CD4-positive, alpha-beta T cell treated with Interleukin-21 for 1 hour (primary cell): ENCODE results near the gene LPIN1.
"Not testable (repeated sequence)": the region's sequence is repeated elsewhere in the genome, so short reads cannot be mapped to it uniquely, and the experiment has no call there.

Experiments used
- DNase-seq: peaks from one replicate; pipeline ENCODE4 v3.0.0-alpha.2; 2020

LPIN1 gene

DNA sequence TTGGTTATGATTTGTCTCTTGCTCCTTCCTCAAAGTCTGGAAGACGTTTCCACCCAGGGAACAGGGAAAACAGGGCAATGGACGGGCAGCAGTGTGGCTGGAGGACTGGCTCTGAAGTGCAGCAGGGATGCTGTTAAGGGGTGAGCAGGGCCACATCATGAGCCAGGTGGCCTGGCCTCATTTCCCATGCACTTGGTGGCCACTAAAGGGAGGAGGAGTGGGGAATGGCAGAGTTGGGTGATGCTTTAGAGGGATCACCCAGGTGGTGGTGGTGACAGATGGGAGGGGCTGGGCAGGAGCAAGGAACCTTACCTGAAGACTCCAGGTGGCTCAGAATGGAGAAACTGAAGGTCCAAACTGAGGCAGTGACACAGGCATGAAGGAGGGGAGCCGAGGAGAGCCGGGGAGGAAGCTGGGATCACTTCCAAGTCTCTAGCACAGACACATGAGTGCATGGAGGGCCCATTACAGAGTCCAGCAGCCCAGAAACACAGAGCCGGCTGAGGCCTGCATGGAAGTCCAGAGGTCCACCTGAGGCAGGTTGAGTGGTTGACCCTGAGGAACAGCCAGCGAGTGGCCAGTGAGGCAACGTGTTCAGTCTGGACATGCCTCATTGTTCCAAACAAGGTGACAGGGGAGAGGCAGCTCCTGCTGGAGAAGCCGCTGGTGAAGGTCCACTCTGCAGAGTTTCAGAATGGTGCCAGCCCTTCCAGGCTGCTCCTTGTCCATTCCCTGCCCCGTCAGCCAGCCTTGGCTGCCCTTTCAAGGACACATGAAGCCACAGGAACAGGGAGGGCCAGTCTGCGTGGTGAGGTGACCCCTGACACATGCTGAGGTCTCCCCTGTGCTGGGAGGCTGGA lies 91.7 kb downstream of the LPIN1 start:
- no peak for DNase-seq

DNA sequence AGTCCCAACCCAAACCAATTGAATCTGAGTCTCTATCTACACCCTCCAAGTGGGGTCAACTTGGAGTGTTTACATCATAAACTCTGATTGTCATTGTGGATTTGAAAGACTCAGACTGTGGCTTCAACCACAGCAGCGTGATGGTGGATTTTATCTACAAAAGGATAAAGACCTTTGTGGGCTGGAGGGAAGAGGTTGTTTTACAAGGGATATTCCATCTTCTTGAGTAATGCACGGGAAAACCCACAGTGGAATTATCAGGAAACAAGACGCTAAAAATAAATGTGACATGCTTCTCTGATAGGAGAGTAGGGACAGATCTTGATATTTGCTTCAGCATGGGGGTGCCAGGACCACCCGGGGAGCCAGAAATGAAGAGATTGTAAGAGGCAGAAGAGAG lies 93.5 kb downstream of the LPIN1 start:
- no peak for DNase-seq

DNA sequence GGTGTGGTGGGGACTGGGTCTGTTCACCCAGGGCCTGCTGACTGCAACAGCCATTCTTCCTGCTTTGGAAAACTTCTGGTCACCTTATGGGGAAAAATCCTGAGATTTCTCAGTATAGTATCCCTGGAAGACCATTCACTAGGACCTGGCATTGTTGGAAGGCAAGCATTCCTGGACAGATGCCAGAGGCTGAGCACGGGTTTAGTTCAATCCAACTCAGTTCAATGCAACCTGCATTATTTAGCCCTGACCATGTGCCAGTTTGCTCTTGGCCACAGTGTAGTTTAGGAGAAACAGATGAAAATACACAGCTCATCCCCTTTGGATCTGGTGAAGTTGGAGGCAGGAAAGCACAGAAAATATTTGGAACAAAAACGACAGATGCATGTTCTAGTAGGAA lies 95.9 kb downstream of the LPIN1 start:
- no peak for DNase-seq

DNA sequence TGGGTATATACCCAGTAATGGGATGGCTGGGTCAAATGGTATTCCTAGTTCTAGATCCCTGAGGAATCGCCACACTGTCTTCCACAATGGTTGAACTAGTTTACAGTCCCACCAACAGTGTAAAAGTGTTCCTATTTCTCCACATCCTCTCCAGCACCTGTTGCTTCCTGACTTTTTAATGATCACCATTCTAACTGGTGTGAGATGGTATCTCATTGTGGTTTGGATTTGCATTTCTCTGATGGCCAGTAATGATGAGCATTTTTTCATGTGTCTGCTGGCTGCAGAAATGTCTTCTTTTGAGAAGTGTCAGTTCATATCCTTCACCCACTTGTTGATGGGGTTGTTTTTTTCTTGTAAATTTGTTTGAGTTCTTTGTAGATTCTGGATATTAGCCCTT lies 98.4 kb downstream of the LPIN1 start:
- not testable (repeated sequence) for DNase-seq

DNA sequence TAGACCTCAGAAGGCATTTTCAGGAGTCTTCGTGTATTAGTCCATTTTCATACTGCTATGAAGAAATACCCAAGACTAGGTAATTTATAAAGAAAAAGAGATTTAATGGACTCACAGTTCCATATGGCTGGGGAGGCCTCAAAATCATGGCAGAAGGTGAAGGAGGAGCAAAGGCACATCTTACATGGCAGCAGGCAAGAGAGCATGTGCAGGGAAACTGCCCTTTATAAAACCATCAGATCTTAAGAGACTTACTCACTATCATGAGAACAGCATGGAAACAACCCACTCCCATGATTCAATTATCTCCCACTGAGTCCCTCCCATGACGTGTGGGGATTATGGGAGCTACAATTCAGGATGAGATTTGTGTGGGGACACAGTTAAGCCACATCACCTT lies 101.5 kb downstream of the LPIN1 start:
- not testable (repeated sequence) for DNase-seq

DNA sequence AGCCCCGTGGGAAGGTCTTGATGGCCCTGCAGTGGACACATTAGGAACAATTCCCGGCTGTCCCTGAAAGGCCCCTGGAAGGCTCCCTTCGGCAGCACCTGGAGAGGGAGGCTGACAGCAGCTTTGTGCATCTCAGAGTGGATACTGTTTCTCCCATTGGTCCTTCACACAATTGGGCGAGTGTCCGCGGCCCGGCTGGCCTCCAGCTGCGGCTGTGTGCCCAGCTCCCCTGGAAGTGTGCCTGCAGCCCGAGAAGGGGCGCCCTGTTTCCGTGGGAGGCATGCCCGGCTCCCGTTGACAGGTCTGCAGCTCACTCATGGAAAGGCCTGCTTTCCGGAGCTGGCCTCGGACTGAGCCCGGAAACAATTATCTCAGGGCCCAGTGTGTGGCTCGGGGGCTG lies 103.7 kb downstream of the LPIN1 start:
- DNase-seq: no peak

DNA sequence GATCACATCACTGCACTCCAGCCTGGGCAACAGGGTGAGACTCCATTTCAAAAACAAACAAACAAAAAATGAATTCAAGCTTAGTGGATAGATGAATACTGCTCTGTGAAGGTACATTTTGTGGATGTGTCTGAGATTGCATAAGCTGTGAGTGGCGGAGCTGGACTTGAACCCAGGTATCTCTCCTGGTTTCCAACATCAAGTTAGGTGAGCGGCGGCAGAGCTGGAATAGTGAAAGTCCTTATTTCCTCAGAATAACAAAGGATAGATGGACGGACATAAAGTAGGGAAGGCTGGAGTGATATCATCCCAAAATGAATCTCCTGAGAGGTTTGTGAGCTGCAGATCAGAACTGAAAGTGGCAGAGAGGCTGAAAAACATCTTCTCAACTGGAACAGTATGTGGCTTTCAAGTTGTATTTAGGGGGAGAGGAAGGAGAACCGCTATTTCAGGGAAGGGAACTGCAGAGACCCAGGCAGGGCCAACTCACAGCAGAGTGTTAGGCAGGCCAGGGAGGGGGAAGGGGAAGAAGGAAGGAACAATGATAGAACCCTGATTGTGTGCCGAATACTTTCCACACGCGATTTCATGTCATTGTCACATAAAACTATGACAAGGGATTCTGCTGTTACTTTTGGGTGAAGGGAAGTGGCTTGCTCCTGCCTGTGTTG lies 106.2 kb downstream of the LPIN1 start:
- no peak for DNase-seq

DNA sequence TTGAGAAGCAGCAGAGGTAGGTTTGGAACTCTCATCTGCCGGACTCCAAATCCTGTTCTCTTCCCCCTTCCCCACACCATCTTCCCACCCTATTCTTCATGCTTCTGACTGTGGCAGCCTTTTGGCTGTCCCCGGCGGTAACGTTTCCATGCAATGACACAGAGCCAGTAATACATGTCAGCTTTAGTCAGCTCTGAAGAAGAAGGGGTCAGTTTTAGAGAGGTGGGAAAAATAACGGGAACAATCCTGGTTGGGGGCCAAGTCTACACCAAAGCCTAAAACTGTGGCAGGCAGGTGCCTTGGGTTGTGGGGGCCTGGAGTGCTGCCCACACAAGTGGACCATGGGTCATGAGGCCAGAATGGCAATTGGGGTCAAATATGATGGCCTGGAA lies 106.8 kb downstream of the LPIN1 start:
- no peak for DNase-seq

DNA sequence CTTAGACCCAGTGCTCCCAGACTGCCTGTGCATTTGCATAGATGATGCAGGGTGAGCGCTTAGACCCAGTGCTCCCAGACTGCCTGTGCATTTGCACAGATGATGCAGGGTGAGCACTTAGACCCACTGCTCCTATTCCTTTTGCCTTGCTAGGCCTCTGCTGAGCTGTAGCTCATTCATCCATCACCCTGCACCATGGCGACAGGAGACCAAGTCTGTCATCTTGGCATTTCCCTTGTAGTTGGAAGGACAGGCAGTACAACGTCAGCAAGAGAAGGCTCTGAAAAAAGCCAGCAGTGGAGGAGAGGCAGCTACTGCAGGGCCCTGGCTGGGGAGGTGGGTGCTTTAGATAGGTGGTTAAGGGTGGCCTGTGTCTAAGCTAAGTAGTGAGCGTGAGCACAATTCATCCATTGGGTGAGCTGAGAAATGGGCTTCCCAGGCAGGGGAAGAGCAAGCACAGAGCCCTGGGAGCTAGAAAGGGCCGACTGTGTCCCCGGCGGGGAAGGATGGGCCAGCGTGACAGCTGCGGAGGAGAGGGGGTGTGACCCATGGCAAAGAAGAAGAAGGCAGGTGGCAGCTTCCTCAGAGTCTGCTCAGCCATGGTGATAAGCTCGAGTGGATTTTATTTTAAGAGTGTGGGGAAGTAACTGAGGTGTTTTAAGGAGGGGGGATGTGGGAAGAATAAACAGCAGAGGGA lies 108.8 kb downstream of the LPIN1 start:
- DNase-seq: no peak

DNA sequence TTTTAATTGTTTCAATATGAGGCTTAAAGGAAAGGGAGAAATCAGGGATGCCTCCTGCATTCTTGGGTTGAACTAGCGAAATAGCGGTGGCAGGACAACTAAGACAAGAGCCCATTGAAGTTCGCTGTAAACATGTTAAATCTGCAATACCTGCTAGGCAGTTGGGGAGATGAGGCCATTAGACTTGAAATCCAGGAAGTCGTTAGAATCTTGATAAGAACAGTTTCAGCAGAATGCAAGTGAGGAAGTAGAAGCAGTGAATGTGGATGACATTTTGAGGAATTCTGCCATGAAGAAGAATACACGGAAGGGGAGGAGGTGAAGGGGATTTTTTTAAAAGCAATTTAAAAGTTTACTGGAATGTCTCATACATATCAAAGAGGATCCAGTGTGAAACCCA lies 109.7 kb downstream of the LPIN1 start:
- no peak for DNase-seq

DNA sequence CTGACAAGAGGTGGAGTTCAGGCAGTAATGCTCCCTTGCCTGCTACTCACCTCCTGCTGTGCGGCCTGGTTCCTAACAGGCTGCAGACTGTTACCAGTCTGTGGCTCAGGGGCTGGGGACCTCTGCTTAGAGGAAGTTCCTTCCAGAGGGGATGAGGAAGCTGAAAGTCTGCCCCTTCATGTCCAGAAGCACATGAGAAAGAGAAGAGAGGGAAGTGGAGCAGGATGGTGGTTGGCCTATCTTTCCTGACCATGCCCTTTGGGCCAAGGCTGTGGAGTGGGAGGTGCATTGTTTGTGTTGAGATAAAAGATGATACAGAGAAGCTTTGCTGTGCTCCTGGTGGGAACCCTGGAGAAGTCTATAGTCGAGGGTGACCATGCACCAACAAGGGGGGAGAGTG lies 112.5 kb downstream of the LPIN1 start:
- DNase-seq: no peak

DNA sequence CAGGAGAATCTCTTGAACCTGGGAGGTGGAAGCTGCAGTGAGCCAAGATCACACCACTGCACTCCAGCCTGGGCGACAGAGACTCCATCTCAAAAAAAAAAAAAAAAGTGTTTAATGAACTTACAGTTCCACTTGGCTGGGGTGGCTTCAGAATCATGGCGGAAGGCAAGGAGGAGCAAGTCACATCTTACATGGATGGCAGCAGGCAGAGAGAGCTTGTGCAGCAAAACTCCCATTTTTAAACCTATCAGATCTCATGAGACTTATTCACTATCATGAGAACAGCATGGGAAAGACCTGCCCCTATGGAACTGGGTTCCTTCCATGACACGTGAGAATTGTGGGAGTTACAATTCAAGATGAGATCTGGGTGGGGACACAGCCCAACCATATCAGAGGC lies 113.5 kb downstream of the LPIN1 start:
- DNase-seq: not testable (repeated sequence)

DNA sequence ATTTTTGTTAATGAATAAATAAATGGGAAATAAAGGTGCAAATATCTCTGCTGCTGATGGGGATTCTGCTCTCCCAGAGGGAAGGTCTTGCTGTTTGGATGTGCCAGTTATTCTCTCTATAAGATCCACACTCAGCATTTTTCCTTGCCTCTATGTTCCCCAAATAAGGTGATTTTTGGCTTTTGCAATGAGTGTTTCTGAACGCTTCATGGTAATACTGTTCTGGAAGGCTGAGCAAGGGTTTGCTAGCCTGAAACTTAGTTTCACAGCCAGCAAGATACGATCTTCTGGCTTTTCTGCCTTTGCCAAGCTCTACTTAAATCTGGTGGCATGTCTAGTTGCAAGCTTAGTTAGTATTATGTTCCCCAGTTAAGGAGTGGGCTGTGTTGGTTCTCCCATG lies 114.6 kb downstream of the LPIN1 start:
- DNase-seq: no peak

DNA sequence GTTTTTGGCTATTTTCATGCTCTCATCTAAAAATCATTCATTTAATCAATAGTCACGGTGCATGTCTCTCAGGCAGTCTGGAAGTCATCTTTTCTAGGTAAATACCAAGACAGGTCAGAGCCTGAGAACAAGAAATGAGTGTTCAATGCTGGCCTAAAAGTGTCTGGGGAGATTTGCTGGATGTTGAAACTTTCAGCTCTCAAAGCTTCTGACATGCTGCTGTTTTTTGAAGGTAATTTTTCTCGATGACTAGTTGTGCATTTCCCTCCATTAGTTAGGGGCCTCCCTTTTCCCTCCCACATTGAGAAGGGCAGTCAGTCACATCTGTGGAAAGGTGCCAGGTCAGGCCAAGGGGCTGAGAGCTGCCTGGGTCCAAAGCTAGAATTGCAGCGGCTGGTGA lies 115.6 kb downstream of the LPIN1 start:
- no peak for DNase-seq

DNA sequence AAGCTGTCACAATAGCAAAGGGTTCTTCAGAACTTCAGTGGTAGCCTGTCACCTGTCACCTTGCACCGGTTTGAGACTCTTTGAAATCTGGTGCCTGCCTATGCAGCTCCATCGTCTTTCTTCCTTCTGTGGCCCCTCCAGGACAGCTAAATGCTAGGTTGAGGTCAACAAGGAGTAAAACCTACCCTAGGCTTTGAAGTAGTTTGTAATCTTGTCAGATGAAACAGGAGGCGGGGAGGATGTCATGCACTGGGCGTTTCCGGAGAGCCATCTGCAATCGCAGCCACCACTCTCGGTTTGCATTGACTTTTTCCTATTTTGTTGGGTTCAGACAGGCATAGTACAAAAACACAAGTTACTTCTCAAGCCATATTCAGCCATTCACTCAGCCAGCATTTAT lies 116.7 kb downstream of the LPIN1 start:
- DNase-seq: peak; percentile 7

DNA sequence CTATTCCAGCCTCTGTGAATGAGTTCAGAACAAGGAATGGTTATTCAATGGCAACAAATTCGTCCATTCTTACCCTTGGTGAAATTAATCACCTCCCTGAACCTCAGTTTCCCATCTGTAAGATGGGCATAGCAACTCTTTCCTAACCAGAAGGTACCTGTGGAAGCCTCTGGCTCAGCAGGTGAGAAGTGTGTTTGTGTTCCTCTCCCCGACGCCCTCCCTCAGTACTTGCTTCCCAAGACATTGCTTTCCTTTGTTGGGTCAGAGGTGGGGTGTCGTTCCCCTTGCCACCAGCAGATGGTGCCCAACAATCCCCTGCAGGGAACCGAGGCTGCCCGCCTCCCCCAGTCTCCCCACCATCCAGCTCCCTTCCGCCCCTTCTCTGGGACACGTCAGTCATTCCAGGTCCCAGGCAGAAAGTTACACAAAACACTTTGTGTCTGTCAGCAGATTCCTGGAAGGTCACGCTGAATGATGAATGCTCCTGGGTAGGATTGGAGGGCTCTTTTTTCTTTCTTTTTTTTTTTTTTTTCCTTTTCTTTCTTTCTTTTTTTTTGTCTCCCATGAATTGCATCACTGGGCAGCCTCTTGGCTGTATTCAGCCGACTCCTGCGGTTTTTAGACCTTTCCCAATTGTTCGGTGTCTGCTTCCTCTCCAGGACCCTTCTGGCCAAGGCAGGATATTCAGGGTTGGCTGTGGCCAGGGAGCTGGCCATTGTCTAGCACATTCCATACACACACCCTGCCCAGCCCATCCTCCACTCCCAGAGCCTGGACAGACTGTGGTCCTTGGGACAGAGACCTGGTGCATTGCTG lies 117.3 kb downstream of the LPIN1 start:
- DNase-seq: peak; percentile 71

DNA sequence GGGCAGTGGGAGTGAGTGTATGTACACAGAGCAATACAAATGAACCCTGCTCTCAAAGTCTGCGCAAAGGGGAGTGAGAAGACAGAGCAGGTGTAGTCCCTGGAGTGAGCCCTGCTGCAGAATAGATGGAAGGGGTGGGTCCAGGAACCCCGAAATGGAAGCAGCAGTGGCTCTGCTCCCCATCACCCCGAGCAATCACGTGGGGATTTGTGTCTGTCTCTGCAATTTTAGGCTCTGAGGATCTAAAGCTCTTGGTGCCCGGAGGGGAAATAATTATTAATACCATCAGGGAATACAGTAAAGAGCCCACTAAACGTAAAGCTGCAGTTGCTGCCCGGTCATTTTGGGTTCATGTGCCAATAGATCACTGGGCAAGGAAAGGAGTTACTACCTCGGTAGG lies 118.3 kb downstream of the LPIN1 start:
- DNase-seq: no peak

DNA sequence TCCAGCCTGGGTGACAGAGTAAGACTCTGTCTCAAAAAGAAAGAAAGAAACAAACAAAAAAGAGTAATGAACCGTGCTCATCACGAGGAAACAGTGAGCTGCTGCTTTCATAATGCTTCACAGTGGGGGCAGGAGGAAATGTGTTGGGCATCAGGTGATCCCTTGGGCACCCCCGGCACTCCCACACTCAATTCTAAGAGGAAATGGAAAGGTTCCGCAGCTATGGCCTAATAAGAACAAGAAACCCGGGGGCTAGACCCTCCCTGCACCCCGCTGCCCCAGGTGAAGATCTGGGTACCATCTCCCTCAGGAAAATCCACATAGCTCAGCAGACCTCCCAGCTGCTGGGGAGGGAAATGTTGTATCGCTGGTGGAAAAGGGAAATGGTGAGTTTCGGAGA lies 118.9 kb downstream of the LPIN1 start:
- no peak for DNase-seq

DNA sequence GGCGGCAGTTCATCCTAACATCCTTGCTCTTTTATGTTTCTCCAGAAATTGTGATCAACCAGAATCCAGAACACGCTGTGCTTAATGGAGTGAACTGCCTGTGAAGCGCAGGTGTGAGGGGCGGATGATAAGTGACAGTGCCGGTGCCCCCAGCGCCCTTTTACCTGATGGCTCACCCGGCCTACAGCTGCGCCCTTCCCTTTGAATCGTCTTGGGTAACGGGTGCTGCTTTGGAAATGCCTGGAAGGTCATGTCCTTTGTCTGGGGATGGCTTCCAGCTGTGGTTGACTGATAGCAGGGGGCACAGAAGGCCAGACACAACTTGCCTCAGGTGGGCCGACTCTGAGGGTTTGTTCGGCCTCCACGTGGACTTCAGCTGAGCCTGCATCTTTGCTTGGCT lies 119.4 kb downstream of the LPIN1 start:
- no peak for DNase-seq

DNA sequence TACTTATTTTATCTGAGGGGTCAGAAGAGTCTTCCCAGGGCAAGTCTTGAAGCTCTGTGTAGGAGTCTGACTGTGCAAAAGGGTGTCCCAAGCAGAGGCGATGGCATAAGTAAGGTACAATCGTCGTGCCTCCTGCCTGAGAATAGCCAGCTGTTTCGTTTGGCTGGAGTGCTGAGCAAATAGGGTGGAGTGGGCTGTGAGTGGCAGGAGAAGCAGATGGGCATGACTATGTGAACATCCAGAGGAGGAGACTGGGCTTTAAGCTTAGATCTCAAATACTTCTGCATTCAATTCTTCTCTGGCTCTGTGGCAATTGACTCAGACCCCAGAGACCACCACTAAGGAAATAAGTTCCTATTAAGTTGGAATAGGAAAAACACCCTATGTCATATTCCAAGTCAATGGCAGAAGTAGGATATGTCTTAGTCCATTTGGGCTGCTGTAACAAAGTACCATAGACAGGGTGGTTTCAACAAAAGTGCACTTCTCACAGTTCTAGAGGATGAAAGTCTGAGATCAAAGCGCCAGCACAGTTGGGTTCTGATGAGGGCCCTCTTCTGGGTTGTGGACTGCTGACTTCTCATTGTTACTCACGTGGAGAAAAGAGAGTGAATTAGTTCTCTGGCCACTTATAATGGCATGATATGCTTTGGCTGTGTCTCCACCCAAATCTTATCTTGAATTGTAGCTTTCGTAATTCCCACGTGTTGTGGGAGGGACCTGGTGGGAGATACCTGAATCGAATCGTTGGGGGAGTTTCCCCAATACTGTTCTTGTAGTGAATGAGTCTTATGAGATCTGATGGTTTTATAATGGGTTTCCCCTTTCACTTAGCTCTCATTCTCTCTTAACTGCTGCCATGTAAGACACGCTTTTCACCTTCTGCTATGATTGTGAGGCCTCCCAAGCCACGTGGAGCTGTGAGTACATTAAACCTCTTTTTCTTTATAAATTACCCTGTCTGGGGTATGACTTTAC lies 120.2 kb downstream of the LPIN1 start:
- no peak for DNase-seq

DNA sequence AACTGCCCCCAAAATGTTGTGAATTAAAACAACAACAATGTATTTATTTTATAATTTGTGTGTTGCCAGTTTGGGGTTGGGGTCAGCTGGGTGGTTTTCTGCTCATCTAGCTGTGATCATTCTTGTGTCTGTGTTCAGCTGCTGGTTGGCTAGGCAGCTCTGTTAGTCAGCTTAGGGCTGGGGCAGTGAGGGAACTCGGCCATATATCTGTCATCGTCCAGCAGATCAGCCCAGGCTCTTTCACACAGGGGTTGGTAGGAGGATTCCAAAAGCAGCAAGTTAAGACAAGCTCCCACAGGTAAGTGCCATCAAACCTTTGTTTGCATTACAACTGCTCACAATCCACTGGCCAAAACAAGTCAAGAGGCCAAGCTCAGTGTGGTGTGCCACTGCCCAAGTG lies 121.5 kb downstream of the LPIN1 start:
- DNase-seq: no peak
